ENCODE measurements around the gene CCNI.
"Not testable (repeated sequence)": the region's sequence is repeated elsewhere in the genome, so short reads cannot be mapped to it uniquely, and the experiment has no call there.

Gene CCNI

GRCh38 chr4:77092975-77093374 is 17.2 kb upstream of the CCNI start:
- DNase-seq = no peak

GRCh38 chr4:77089866-77090265 is 14.1 kb upstream of the CCNI start:
- DNase-seq = no peak
- Mint-ChIP-seq H3K27ac (peak overlapping the region; percentile 5), H3K27me3 (ENCODE audit: low read depth, poor library complexity) (no peaks in the 10 kb centered on the region), H3K4me1 (peaks cover 12% of the 10 kb centered on the region), H3K36me3 (ENCODE audit: low read depth) (peaks cover 9% of the 10 kb centered on the region), H3K4me3 (no peak overlapping the region), H3K9me3 (peaks cover 7% of the 10 kb centered on the region)
- no peak for TF ChIP-seq CTCF (IDR thresholded peaks at IDR 0.05)

More at GRCh38 chr4:77092975-77093374, 17.2 kb upstream of the CCNI start:
- H3K27ac Mint-ChIP-seq = no peak overlapping the region
- H3K9me3 Mint-ChIP-seq = no peaks in the 10 kb centered on the region
- H3K27me3 Mint-ChIP-seq (ENCODE audit: low read depth, poor library complexity) = no peaks in the 10 kb centered on the region
- H3K36me3 Mint-ChIP-seq (ENCODE audit: low read depth) = peaks cover 4% of the 10 kb centered on the region
- H3K4me3 Mint-ChIP-seq = no peak overlapping the region
- no peak for TF ChIP-seq CTCF (IDR thresholded peaks at IDR 0.05)
- peaks cover 23% of the 10 kb centered on the region for H3K4me1 Mint-ChIP-seq

GRCh38 chr4:77087027-77087426 is 11.2 kb upstream of the CCNI start:
- H3K4me1 Mint-ChIP-seq = peaks cover 38% of the 10 kb centered on the region
- not testable (repeated sequence) for H3K27ac Mint-ChIP-seq; H3K27me3 Mint-ChIP-seq (ENCODE audit: low read depth, poor library complexity); H3K4me3 Mint-ChIP-seq; DNase-seq; H3K36me3 Mint-ChIP-seq (ENCODE audit: low read depth); H3K9me3 Mint-ChIP-seq

- peak overlapping the region; percentile 44 for H3K27ac Mint-ChIP-seq
- peaks cover 6% of the 10 kb centered on the region for H3K36me3 Mint-ChIP-seq (ENCODE audit: low read depth)
- peaks cover 34% of the 10 kb centered on the region for H3K4me1 Mint-ChIP-seq
- DNase-seq = no peak
- no peak for TF ChIP-seq CTCF (IDR thresholded peaks at IDR 0.05)
- H3K9me3 Mint-ChIP-seq = peaks cover 7% of the 10 kb centered on the region
- H3K4me3 Mint-ChIP-seq = no peak overlapping the region
- peaks cover 6% of the 10 kb centered on the region for H3K27me3 Mint-ChIP-seq (ENCODE audit: low read depth, poor library complexity)
Observed at GRCh38 chr4:77084019-77084639, 8.3 kb upstream of the CCNI start.

- no peak overlapping the region for H3K4me3 Mint-ChIP-seq
- peaks cover 7% of the 10 kb centered on the region for H3K9me3 Mint-ChIP-seq
- peaks cover 6% of the 10 kb centered on the region for H3K27me3 Mint-ChIP-seq (ENCODE audit: low read depth, poor library complexity)
- H3K36me3 Mint-ChIP-seq (ENCODE audit: low read depth) = peaks cover 8% of the 10 kb centered on the region
- no peak for DNase-seq
- TF ChIP-seq CTCF (IDR thresholded peaks at IDR 0.05) = no peak
- peak overlapping the region; percentile 47 for H3K27ac Mint-ChIP-seq
- H3K4me1 Mint-ChIP-seq = peaks cover 37% of the 10 kb centered on the region
Observed at GRCh38 chr4:77082886-77083608, 7.3 kb upstream of the CCNI start.

GRCh38 chr4:77080806-77081205 is 5.0 kb upstream of the CCNI start:
- DNase-seq; H3K4me3 Mint-ChIP-seq; H3K27me3 Mint-ChIP-seq (ENCODE audit: low read depth, poor library complexity): not testable (repeated sequence)

GRCh38 chr4:77079281-77079680 is 3.5 kb upstream of the CCNI start:
- Mint-ChIP-seq H3K9me3 (peaks cover 3% of the 10 kb centered on the region), H3K4me1 (peaks cover 45% of the 10 kb centered on the region), H3K4me3 (no peak overlapping the region), H3K36me3 (ENCODE audit: low read depth) (peaks cover 5% of the 10 kb centered on the region), H3K27me3 (ENCODE audit: low read depth, poor library complexity) (peaks cover 6% of the 10 kb centered on the region), H3K27ac (no peak overlapping the region)
- TF ChIP-seq CTCF (IDR thresholded peaks at IDR 0.05) = no peak
- no peak for DNase-seq

More at GRCh38 chr4:77080806-77081205, 5.0 kb upstream of the CCNI start:
- not testable (repeated sequence) for H3K36me3 Mint-ChIP-seq (ENCODE audit: low read depth); H3K9me3 Mint-ChIP-seq
- Mint-ChIP-seq H3K4me1 (peaks cover 55% of the 10 kb centered on the region), H3K27ac (peak overlapping the region; percentile 19)
